ENCODE measurements around the gene CMYA5. TPM values are rescaled to one million over a fixed set of nuclear protein-coding genes. Genes with fewer than 3 reads are reported as not detected.

The CMYA5 gene
- total and polyA plus RNA-seq, 2 of the 4 experiments (the other 2 are of a cell fraction): 0.39 to 0.90 TPM

DNA sequence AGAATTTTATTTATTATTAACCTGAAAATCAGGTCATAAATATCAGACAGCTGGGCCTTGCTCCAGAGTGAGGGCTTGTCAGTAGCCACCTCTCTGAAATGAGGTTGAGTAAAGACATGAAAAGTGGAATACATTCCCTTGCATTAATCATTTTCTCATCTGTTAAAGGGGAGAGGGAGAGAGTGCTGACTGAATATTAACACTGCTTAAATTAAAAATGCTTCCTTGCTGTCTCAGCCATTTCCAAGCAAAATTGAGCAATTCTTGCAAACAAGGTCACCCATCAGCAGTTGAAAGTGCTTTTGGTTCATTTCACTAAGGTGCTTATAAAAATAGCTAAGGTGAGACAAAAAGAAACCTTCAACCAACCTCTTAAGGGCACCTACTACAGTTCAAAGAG is 102.8 kb downstream of the CMYA5 start:
- BruUV-seq (replicated peaks): no TSS peak
- Histone ChIP-seq H3K56ac (ENCODE audit: extremely low read depth, insufficient read depth, low read length) (no peak overlapping the region), H2AK9ac (replicated peaks; ENCODE audit: low read depth, low read length, poor library complexity) (no peak overlapping the region), H2BK20ac (ENCODE audit: low read depth, low read length) (no peak overlapping the region), H2AK5ac (ENCODE audit: low read depth, low read length) (no peak overlapping the region), H3K18ac (ENCODE audit: low read depth, low read length) (no peak overlapping the region), H2BK5ac (ENCODE audit: low read depth, low read length, poor library complexity, severe bottlenecking) (no peak overlapping the region), H3K9ac (ENCODE audit: low read depth, low read length) (no peak overlapping the region), H3K4ac (ENCODE audit: low read depth, low read length) (no peak overlapping the region), H4K8ac (ENCODE audit: low read depth in 2 of 2, low read length in 2 of 2) (no peak overlapping the region), H2BK120ac (ENCODE audit: low read depth, low read length) (no peak overlapping the region), H4K5ac (ENCODE audit: low read depth, low read length) (no peak overlapping the region), H3K27ac (ENCODE audit: insufficient read depth, low read length) (no peak overlapping the region), H3K23ac (ENCODE audit: low read depth, low read length) (no peak overlapping the region), H3K4me2 (ENCODE audit: low read depth, low read length) (no peak overlapping the region), H4K91ac (ENCODE audit: insufficient read depth, low read depth, low read length) (no peak overlapping the region), H3K14ac (replicated peaks; ENCODE audit: low read depth, low read length) (no peak overlapping the region), H3K36me3 (ENCODE audit: control insufficient read depth, insufficient read depth, low read length) (no peaks in the 10 kb centered on the region), H4K20me1 (ENCODE audit: insufficient read depth, low read length) (no peaks in the 10 kb centered on the region), H3K79me1 (ENCODE audit: low read depth in 1 of 2, low read length in 2 of 2) (no peaks in the 10 kb centered on the region), H3K4me1 (ENCODE audit: control insufficient read depth, insufficient read depth, low read length) (no peaks in the 10 kb centered on the region), H3K27me3 (ENCODE audit: control insufficient read depth, insufficient read depth, low read length) (peaks cover 3% of the 10 kb centered on the region), H2BK15ac (ENCODE audit: low read depth, low read length) (no peak overlapping the region), H2AFZ (replicated peaks; ENCODE audit: low read length, poor library complexity) (no peak overlapping the region), H3K4me3 (ENCODE audit: insufficient read depth, low read depth, low read length) (no peak overlapping the region), H3K9me1 (ENCODE audit: insufficient read depth, low read length) (no peaks in the 10 kb centered on the region), H3K9me3 (ENCODE audit: control insufficient read depth, insufficient read depth, low read length) (no peaks in the 10 kb centered on the region)
- intact Hi-C loops (cut with micrococcal nuclease) (no loop called here), dilution Hi-C loops (cut with HindIII; ENCODE audit: low sequenced_read_pairs, unreplicated experiment) (no loop called here), in situ Hi-C loops (cut with MboI; ENCODE audit: low sequenced_read_pairs) (no loop called here)
- TF ChIP-seq CHD1 (IDR thresholded peaks at IDR 0.05; ENCODE audit: low read depth, low read length) (no peak), BHLHE40 (IDR thresholded peaks at IDR 0.05; ENCODE audit: low read depth, low read length) (no peak), MXI1 (IDR thresholded peaks at IDR 0.05; ENCODE audit: borderline replicate concordance, low read depth, low read length) (no peak), RCOR1 (IDR thresholded peaks at IDR 0.05; ENCODE audit: insufficient replicate concordance, low read length) (no peak), CEBPB (IDR thresholded peaks at IDR 0.05; ENCODE audit: low read depth, low read length) (no peak), MAZ (IDR thresholded peaks at IDR 0.05; ENCODE audit: borderline replicate concordance, low read depth, low read length) (no peak), RFX5 (IDR thresholded peaks at IDR 0.05; ENCODE audit: low read depth, low read length) (no peak), USF2 (IDR thresholded peaks at IDR 0.05; ENCODE audit: low read depth, low read length) (no peak), POLR2A (IDR thresholded peaks at IDR 0.05; ENCODE audit: low read depth, low read length) (no peak), FOS (IDR thresholded peaks at IDR 0.05; ENCODE audit: low read depth, low read length) (no peak)
- ChIA-PET CTCF (no interaction called here), POLR2A (ENCODE audit: unreplicated experiment) (no interaction called here)
- no peak for DNase-seq
- ATAC-seq (ENCODE audit: low read depth): no peak
